Fibroblast of villous mesenchyme (primary cell): ENCODE results near the gene SUSD1. TPM values are rescaled to one million over a fixed set of nuclear protein-coding genes. Genes with fewer than 3 reads are reported as not detected.

ENCODE experiments used
- DNase-seq: peaks from one replicate; pipeline ENCODE4 v3.0.0-alpha.2; 2010; ENCODE audit warnings: low read depth
- H3K4me3 ChIP-seq: 2 replicates; pipeline ENCODE4 v1.5.1; 2011; ENCODE audit warnings: low read depth, mild to moderate bottlenecking, low read length
- CTCF ChIP-seq: IDR thresholded peaks from 2 replicates; pipeline ENCODE4 v1.5.1; 2012; ENCODE audit warnings: low read depth, mild to moderate bottlenecking, low read length; ENCODE audit not compliant: insufficient read depth
- total RNA-seq: library from RNA; depleted of rRNA; stranded (reverse); fragments of >200 nt; gene quantifications from 2 replicates; pipeline ENCODE4 v1.2.3, GENCODE V29; 2012

SUSD1 gene
- total RNA-seq, 1 donor, result 29.8 TPM

DNA sequence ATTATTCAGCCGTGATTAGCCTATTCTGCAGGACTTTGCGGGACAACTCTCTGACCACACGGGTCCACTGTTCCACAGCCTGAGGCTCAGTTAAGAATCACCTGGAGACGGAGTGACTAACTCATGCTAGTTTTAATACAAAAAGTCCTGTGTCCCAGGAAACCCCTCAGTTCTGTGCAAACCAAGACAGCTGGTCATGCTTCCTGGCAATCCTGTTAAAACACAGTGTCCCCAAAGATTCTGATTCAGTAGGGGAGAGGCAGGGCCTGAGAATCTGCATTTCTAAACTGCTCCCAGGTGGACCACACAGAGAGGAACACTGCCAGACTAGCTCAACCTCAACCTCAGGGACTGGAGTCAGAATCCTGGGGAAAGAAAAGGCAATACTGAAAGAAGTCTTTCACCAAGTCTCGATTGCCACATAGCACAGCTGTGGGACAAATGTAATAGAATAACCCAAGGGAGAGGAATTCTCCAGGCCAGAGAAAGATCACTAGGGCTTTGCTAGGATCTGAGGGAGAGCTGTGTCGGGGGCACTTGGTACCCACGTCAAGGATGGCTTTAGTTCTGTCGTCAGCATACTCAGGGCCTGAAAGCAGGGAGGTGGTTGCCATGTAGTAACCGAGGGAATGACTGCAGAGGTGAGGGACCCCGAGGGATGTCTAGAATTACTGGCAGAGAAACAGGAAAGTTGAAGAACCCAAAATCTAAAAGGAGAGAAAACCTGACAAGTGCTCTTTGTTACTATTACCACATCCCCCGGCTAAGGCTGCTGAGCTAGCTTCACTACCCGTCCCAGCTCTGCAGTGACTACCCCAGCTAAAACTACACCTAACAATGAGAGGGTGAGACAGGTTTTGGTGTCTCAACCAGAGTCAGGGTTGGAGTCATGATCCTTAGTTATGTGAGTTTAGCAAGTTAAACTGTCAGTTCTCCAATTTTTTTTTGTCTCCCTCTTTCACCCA, 8.6 kb downstream of the SUSD1 start:
- no peak overlapping the region for H3K4me3 ChIP-seq
- peak; percentile 56 for DNase-seq
- peak; percentile 4 for TF ChIP-seq CTCF

GRCh38 chr9:112162621-112163413, 12.3 kb downstream of the SUSD1 start:
- no peak for DNase-seq
- TF ChIP-seq CTCF, result no peak
- no peak overlapping the region for H3K4me3 ChIP-seq

GRCh38 chr9:112159781-112160180, 15.3 kb downstream of the SUSD1 start:
- DNase-seq, result no peak
- TF ChIP-seq CTCF, result no peak
- no peak overlapping the region for H3K4me3 ChIP-seq

DNA sequence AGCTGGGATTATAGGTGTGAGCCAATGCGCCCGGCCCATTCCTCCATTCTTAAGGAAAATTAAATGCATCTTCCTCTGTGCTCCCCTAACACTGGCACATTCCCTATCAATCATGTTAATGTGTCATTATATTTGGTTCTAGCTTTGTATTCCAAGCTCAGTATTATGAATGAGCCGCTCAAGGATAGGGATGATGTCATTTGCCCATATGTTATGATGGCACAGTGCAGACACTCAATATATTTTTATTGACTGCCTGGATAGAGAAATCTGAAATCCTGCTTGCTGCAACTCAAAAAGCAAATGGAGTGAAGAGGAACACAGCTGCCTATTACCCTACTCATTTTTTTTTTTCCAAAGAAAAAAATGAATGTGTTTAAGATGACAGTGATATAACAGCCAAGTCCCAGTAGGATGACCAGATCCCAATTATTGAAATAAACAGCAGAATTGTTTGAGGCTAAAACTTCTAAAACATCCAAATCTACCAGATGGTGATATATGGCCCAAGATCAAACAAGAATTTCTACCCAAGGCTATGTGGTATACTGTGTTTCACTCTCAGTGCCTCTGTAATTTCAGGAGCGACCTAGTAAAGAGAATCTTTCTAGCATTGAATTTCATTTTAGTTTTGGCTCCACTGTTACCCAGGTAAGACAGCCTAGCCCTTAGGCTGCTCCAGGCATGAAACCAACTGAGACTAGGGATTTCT, 16.3 kb downstream of the SUSD1 start:
- no peak for DNase-seq
- TF ChIP-seq CTCF, result no peak
- H3K4me3 ChIP-seq, result no peak overlapping the region

DNA sequence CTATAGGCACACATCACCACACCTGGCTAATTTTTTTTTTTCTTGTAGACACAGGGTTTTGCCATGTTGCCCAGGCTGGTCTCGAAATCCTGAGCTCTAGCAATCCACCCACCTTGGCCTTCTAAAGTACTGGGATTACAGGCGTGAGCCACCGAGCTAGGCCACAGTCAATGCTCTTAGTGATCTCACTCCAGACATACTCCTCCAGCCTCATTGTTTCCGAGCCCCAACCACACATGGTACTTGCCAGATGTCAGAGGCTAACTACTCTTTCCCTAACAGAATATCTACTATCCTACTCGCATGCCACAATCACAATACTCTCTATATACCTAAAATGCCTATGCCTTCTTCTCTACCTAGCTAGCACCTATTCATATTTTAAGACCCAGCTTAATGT, 17.1 kb downstream of the SUSD1 start:
- no peak for TF ChIP-seq CTCF
- DNase-seq, result no peak
- H3K4me3 ChIP-seq, result no peak overlapping the region

DNA sequence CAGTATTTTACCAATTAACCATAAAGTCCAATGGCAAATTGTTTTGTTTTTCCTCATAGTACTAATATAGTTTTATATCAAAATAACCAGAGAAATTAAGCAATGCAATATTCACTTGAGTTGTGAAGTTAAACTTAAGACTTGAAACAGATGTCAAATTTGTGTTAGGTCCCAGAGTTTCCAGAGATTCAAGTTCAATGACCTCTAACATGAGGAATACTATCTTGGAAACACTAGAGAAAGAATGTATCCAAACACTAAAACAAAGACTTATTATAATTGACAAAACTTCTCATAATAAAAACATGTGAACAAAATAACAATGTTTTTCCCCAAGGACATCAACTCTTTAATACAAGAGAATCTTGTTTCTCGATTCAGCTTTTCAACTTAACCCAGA, 18.0 kb downstream of the SUSD1 start:
- no peak overlapping the region for H3K4me3 ChIP-seq
- no peak for TF ChIP-seq CTCF
- DNase-seq, result no peak
